Left lung (tissue), 10 donors: ENCODE data around the gene STAB2. TPM values are rescaled to one million over a fixed set of nuclear protein-coding genes. Genes with fewer than 3 reads are reported as not detected.

ENCODE experiments used
- ATAC-seq: fragments of 200-7000 bp; cut with Tn5 transposase; one replicate; pipeline ENCODE4 v1.9.1; 2020; ENCODE audit warnings: moderate library complexity
- DNase-seq, 4 donors: peaks; one replicate each; pipeline ENCODE4 v3.0.0-alpha.2; 2013 to 2020
- H3K27ac ChIP-seq, 2 donors: fragments of 200-600 bp; sonication (generic) in 1 of 2; one replicate each; pipeline versions ENCODE4 v1.5.0 to v1.8.0; 2020 to 2021
- H3K27me3 ChIP-seq, 2 donors: fragments of 200-600 bp; sonication (generic) in 1 of 2; one replicate each; pipeline versions ENCODE4 v1.5.0 to v1.8.0; 2020 to 2021
- H3K36me3 ChIP-seq, 2 donors: fragments of 200-600 bp; sonication (generic) in 1 of 2; one replicate each; pipeline versions ENCODE4 v1.5.0 to v1.8.0; 2020 to 2021
- H3K4me1 ChIP-seq, 2 donors: fragments of 200-600 bp; one replicate each; pipeline ENCODE4 v1.8.0; 2021
- H3K4me3 ChIP-seq, 2 donors: fragments of 200-600 bp; sonication (generic) in 1 of 2; one replicate each; pipeline versions ENCODE4 v1.5.0 to v1.8.0; 2020 to 2021; ENCODE audit warnings: mild to moderate bottlenecking in 1 of 2
- H3K9me3 ChIP-seq, 2 donors: fragments of 200-600 bp; sonication (generic) in 1 of 2; one replicate each; pipeline versions ENCODE4 v1.5.0 to v1.8.0; 2020 to 2021
- CTCF ChIP-seq, 2 donors: fragments of 200-600 bp; sonication (generic) in 1 of 2; IDR thresholded peaks; one replicate each; pipeline versions ENCODE4 v1.5.0 to v1.8.0; 2021; ENCODE audit warnings: antibody characterized with exemption in 2 of 2
- intact Hi-C, 2 donors: fragments of 100-400 bp; cut with DNase I; formaldehyde crosslinking; loops; one replicate each; pipeline versions ENCODE4 v1.11.2 to v1.14.2; 2022
- polyA plus RNA-seq, 6 donors: library from polyadenylated mRNA; unstranded; fragments of 120-200 nt; gene quantifications; one replicate each; pipeline ENCODE4 v1.2.1, GENCODE V29; 2013; ENCODE audit not compliant: insufficient read length in 6 of 6
- total RNA-seq, 2 donors: library from RNA; stranded (reverse); fragmentation: NEBNext Ultra II Directional; extraction: Animal tissue kit (Norgen Biotek cat#: 25700); gene quantifications; one replicate each; pipeline ENCODE4 v1.2.1, GENCODE V29; 2021
- donor health status: DM: no; HTN: yes; CAD: no.
- donor health status: DM: no; HTN: no; CAD: no.

Gene STAB2
- total and polyA plus RNA-seq, 8 donors = 1.3 to 41.9 (median 31.5) TPM

GRCh38 chr12:103637021-103637420 lies 49.9 kb downstream of the STAB2 start:
- intact Hi-C loops = no loop called here
- no peaks in the 10 kb centered on the region for H3K36me3 ChIP-seq
- H3K4me1 ChIP-seq = no peaks in the 10 kb centered on the region
- H3K27me3 ChIP-seq = no peaks in the 10 kb centered on the region
- H3K4me3 ChIP-seq = no peak overlapping the region
- DNase-seq = no peak
- no peak for TF ChIP-seq CTCF (IDR thresholded peaks at IDR 0.05)
- no peak overlapping the region for H3K27ac ChIP-seq
- ATAC-seq = no peak
- H3K9me3 ChIP-seq = peaks cover 0 to 4% of the 10 kb centered on the region in 2 donors

GRCh38 chr12:103637429-103637828 lies 50.4 kb downstream of the STAB2 start:
- ATAC-seq (no peak), DNase-seq (no peak)
- no peak for TF ChIP-seq CTCF (IDR thresholded peaks at IDR 0.05)
- Histone ChIP-seq H3K27ac (no peak overlapping the region), H3K4me3 (no peak overlapping the region), H3K36me3 (no peaks in the 10 kb centered on the region), H3K27me3 (no peaks in the 10 kb centered on the region), H3K9me3 (peaks cover 0 to 4% of the 10 kb centered on the region in 2 donors), H3K4me1 (no peaks in the 10 kb centered on the region)
- intact Hi-C loops = no loop called here

GRCh38 chr12:103639983-103640382 lies 52.9 kb downstream of the STAB2 start:
- intact Hi-C loops = no loop called here
- no peak for DNase-seq
- no peaks in the 10 kb centered on the region for H3K36me3 ChIP-seq

GRCh38 chr12:103640410-103640809 lies 53.3 kb downstream of the STAB2 start:
- Histone ChIP-seq H3K36me3 (no peaks in the 10 kb centered on the region), H3K4me1 (no peaks in the 10 kb centered on the region), H3K9me3 (peaks cover 0 to 4% of the 10 kb centered on the region in 2 donors), H3K27me3 (no peaks in the 10 kb centered on the region), H3K4me3 (no peak overlapping the region), H3K27ac (no peak overlapping the region)
- no peak for TF ChIP-seq CTCF (IDR thresholded peaks at IDR 0.05)
- ATAC-seq (no peak), DNase-seq (no peak)
- intact Hi-C loops = no loop called here

More at GRCh38 chr12:103639983-103640382, 52.9 kb downstream of the STAB2 start:
- no peak for ATAC-seq
- no peak for TF ChIP-seq CTCF (IDR thresholded peaks at IDR 0.05)
- Histone ChIP-seq H3K27me3 (no peaks in the 10 kb centered on the region), H3K27ac (no peak overlapping the region), H3K9me3 (peaks cover 0 to 4% of the 10 kb centered on the region in 2 donors), H3K4me3 (no peak overlapping the region), H3K4me1 (no peaks in the 10 kb centered on the region)

GRCh38 chr12:103640831-103641230 lies 53.8 kb downstream of the STAB2 start:
- no peak for DNase-seq
- TF ChIP-seq CTCF (IDR thresholded peaks at IDR 0.05) = no peak
- no peak for ATAC-seq
- no peak overlapping the region for H3K27ac ChIP-seq
- no peaks in the 10 kb centered on the region for H3K36me3 ChIP-seq
- H3K27me3 ChIP-seq = no peaks in the 10 kb centered on the region
- intact Hi-C loops = no loop called here
- no peaks in the 10 kb centered on the region for H3K4me1 ChIP-seq
- H3K4me3 ChIP-seq = no peak overlapping the region
- peaks cover 0 to 4% of the 10 kb centered on the region in 2 donors for H3K9me3 ChIP-seq
